GM23248 (cell line): ENCODE data around the gene DHODH.
"Not testable (repeated sequence)": the region's sequence is repeated elsewhere in the genome, so short reads cannot be mapped to it uniquely, and the experiment has no call there.

Experiments used
- EZH2 ChIP-seq: fragments of 200-600 bp; sonication (generic); IDR thresholded peaks from 2 replicates; pipeline ENCODE4 v1.6.1; 2018; ENCODE audit warnings: antibody characterized with exemption, mild to moderate bottlenecking; ENCODE audit not compliant: insufficient read depth, poor library complexity, severe bottlenecking
- EZH2phosphoT487 ChIP-seq: fragments of 200-600 bp; sonication (generic); IDR thresholded peaks from 2 replicates; pipeline ENCODE4 v1.6.1; 2018; ENCODE audit warnings: antibody characterized with exemption, moderate library complexity, mild to moderate bottlenecking, low read depth; ENCODE audit not compliant: insufficient read depth

DNA sequence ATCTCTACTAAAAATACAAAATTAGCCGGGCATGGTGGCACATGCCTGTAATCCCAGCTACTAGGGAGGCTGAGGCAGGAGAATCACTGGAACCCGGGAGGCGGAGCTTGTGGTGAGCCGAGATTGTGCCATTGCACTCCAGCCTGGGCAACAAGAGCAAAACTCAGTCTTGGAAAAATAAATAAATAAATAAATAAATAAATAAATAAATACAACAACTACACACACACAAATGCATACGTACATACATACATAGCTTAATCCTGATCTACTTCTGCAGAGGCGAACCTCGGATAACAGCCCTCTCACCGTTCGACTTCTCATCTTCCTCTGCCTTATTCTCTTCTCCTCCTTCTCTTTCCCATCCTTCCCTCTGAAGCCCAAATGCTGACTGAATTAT is 11.0 kb upstream of the DHODH start:
- not testable (repeated sequence) for TF ChIP-seq EZH2, EZH2phosphoT487
